Panc1 (cell line): ENCODE measurements around the gene CEACAM16.

Source experiments
- CTCF ChIP-seq: fragments of 450-650 bp; IDR thresholded peaks from 2 replicates; pipeline ENCODE4 v1.5.1; 2017; ENCODE audit warnings: mild to moderate bottlenecking
- POLR2AphosphoS5 ChIP-seq: IDR thresholded peaks from 2 replicates; pipeline ENCODE4 v1.6.1; 2012; ENCODE audit warnings: mild to moderate bottlenecking, low read depth, low read length, moderate library complexity
- REST ChIP-seq, 2 experiments: IDR thresholded peaks; 2 replicates each; pipeline ENCODE4 v1.6.1; 2011 to 2012; ENCODE audit warnings: low read depth in 2 of 2, control low read depth in 1 of 2, low read length in 1 of 2, mild to moderate bottlenecking in 1 of 2, moderate library complexity in 1 of 2; ENCODE audit not compliant: insufficient read depth in 1 of 2
- SIN3A ChIP-seq: IDR thresholded peaks from 2 replicates; pipeline ENCODE4 v1.6.1; 2012; ENCODE audit warnings: low read depth, mild to moderate bottlenecking, low read length, moderate library complexity, borderline replicate concordance; ENCODE audit not compliant: insufficient read depth
- TCF7L2 ChIP-seq: IDR thresholded peaks from 2 replicates; pipeline ENCODE4 v1.6.1; 2011; ENCODE audit warnings: mild to moderate bottlenecking, low read depth, low read length, inconsistent platforms

GRCh38 chr19:44732235-44733014, 33.5 kb downstream of the CEACAM16 start:
- no peak for TF ChIP-seq CTCF
- TF ChIP-seq REST (IDR thresholded peaks at IDR 0.05; ENCODE audit: insufficient read depth in 1 of 2, low read depth in 2 of 2, low read length in 1 of 2) = no peak
- TF ChIP-seq TCF7L2 = no peak
- TF ChIP-seq POLR2AphosphoS5 = no peak
- no peak for TF ChIP-seq SIN3A
